Bronchial epithelial cell (primary cell): Measurements from ENCODE around the gene MMAB. TPM values are rescaled to one million over a fixed set of nuclear protein-coding genes. Genes with fewer than 3 reads are reported as not detected.

Source experiments
- DNase-seq: peaks from one replicate; pipeline ENCODE4 v3.0.0-alpha.2; 2010; ENCODE audit warnings: low read depth
- FAIRE-seq: peaks from 2 replicates; lab custom pipeline; 2011; peaks lifted over from hg19 to GRCh38; lab: Jason Lieb, UNC
- H3K27me3 ChIP-seq: 2 replicates; pipeline ENCODE4 v1.5.1; 2011; ENCODE audit warnings: low read length; ENCODE audit not compliant: control insufficient read depth, insufficient read depth
- H3K36me3 ChIP-seq: 2 replicates; pipeline ENCODE4 v1.5.1; 2011; ENCODE audit warnings: low read length; ENCODE audit not compliant: control insufficient read depth, insufficient read depth
- H3K4me3 ChIP-seq: 2 replicates; pipeline ENCODE4 v1.5.1; 2011; ENCODE audit warnings: mild to moderate bottlenecking, low read depth, low read length, control low read depth
- total RNA-seq: library from RNA; depleted of rRNA; stranded (reverse); fragments of >200 nt; gene quantifications from 2 replicates; pipeline ENCODE4 v1.2.1, GENCODE V29; 2014
- TF ChIP-seq, protein P1 (sequence below): IDR thresholded peaks from 2 replicates; pipeline ENCODE4 v1.5.1; 2011; ENCODE audit warnings: mild to moderate bottlenecking, moderate library complexity, low read length, control low read depth, inconsistent platforms; ENCODE audit not compliant: insufficient read depth, severe bottlenecking

Gene MMAB
- total RNA-seq, 1 donor from 2014 or later: 36.9 TPM

DNA sequence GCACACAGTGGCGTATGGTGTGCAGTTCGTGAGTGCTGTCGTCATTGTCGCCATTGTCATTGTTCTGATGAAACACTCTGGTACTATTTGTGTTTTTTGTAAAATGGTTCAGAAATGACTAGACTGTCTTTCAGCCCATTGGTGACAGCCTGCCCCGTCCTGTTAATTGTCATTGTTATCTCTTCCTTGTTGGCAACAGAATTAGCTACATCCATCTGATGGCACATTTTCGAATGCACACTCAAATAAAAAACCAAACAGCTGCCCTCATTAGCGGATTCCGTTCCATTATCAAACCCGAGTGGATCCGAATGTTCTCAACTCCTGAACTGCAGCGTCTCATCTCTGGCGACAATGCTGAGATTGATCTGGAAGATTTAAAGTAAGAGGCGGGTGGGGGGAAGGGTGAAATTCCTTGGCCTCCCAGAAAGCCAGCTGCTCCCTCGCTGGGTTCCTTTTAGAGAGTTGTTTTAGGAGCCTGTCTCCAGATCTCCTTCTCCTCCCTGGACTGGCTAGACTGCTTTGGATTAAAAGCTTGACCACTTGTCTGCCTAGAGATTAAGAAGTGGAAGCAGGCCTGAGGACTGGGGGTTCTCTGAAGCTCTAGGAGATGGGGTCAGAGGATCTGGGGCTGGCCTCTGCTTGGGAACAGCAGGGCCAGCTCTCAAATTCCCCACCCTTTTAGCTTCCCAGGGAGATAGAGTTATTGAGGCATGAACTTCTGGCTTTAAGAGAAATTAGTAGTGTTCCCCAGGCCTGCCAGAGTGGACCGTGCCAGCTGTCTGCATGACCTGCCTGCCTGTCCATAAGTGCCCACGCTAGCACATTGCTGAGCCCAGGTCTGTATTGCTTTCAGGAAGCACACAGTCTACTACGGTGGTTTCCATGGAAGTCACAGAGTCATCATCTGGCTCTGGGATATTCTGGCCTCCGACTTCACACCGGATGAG lies 43.3 kb downstream of the MMAB start:
- no peak for FAIRE-seq
- no peaks in the 10 kb centered on the region for H3K27me3 ChIP-seq
- TF ChIP-seq, protein P1, sequence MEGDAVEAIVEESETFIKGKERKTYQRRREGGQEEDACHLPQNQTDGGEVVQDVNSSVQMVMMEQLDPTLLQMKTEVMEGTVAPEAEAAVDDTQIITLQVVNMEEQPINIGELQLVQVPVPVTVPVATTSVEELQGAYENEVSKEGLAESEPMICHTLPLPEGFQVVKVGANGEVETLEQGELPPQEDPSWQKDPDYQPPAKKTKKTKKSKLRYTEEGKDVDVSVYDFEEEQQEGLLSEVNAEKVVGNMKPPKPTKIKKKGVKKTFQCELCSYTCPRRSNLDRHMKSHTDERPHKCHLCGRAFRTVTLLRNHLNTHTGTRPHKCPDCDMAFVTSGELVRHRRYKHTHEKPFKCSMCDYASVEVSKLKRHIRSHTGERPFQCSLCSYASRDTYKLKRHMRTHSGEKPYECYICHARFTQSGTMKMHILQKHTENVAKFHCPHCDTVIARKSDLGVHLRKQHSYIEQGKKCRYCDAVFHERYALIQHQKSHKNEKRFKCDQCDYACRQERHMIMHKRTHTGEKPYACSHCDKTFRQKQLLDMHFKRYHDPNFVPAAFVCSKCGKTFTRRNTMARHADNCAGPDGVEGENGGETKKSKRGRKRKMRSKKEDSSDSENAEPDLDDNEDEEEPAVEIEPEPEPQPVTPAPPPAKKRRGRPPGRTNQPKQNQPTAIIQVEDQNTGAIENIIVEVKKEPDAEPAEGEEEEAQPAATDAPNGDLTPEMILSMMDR: no peak
- H3K4me3 ChIP-seq: no peak overlapping the region
- DNase-seq: no peak
- H3K36me3 ChIP-seq: peaks cover 16% of the 10 kb centered on the region

DNA sequence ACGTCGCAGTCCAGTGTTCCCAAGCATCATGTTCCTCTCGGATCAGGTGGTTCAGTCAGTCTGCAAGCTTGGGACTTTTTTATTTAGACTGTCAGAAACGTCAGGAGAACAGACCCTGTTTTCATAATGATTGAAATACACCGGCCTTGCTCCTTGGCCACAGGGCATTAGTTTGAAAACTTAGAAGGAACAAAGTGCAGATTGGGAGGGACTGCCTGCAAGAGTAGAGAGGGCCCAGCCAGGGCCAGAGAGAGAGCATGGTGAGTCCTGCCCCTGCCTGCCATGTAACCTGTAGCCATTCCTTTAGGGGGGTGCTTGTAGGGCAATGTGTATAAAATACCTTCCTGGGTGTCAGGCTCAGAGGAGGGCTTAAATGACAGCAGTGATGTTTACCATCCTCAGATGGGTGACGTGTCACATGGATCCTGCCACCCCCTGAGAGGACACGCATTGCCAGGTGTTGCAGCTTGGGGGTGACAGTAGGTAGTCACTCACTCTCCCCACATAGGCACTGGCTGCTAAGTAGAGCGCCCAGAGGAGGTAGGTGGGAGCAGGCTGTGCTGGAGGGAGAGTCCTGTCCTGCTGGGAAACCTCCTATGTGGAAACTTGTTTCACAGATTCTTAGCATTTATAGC lies 45.7 kb downstream of the MMAB start:
- FAIRE-seq: peak; percentile 60
- Histone ChIP-seq H3K36me3 (peaks cover 26% of the 10 kb centered on the region), H3K27me3 (no peaks in the 10 kb centered on the region), H3K4me3 (no peak overlapping the region)
- TF ChIP-seq, protein P1: no peak
- no peak for DNase-seq

DNA sequence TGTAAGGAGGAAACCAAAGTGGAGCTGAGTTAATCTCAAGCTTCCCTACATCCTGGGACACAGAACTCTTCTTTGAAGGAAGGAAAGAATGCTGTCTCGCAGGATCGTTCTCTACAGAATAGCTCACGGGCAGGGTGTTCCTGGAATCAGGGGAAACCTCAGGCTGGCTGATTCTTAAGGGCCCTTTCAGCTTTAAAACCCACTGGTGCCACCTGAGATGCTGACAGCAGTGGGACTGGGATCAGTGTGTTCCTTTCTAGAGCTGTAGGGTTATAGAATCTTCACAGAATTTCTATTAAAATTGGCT lies 48.1 kb downstream of the MMAB start:
- DNase-seq (no peak), FAIRE-seq (peak; percentile 13)
- no peak overlapping the region for H3K4me3 ChIP-seq
- H3K27me3 ChIP-seq: no peaks in the 10 kb centered on the region
- H3K36me3 ChIP-seq: peaks cover 31% of the 10 kb centered on the region
- TF ChIP-seq, protein P1: no peak

DNA sequence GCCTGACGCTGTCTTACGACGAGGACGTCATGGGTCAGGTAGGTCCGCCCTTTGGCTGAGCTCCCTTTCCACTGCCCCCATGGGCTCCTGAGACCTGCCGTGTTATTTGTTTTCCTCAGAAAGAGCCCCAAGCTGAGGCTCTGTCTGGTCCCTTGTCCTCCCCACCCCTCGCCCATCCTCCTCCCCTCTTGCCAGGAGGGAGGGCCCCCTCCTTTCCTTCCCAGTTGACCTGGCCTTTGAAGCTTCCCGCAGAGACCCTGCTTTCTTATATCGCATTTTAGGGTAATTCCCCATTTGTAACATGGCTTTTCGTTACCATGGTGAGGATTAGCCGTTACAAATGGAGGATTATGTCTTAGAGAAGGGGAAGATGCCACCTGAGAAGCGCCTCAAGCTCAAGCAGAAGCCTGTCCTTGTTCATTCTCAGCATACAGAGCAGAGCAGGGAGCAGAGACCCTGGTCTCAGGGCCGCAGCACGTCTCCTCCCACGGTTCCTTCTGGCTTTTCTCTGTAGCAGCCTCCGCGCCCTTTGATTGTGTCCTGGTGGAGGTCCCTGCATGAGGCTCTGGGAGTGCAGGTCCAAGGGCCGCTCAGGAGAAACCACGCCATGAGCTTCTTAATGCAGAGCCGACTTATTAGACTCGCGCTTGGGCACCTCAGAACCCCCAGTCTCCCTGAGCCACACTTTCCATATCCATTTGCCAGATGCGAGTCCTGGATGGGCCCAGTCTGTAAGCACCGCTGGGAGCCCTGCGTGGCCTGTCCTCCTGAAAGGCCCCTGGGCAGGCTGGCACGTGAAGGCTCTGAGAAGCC lies 48.6 kb downstream of the MMAB start:
- Histone ChIP-seq H3K4me3 (no peak overlapping the region), H3K36me3 (peaks cover 33% of the 10 kb centered on the region), H3K27me3 (no peaks in the 10 kb centered on the region)
- FAIRE-seq (no peak), DNase-seq (no peak)
- TF ChIP-seq, protein P1: no peak

DNA sequence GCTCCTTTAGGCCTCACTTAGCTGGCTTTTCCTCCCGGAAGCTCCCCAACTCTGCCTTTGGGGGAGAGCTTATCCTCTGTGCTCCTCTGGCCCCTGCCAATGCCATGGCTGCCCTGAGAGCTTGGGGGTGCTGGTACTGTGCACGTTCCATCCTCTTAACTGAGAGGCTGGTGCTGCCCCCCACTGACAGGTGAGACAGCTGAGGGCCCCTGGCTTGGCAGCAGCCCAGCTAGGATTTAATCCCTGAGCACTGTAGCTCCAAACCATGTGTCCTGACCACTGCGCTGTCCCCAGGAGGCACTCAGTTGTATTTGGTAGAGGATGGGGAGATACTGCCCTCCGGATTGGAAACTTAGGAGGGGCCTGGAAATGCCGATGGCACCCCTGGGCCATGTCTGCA lies 49.8 kb downstream of the MMAB start:
- peaks cover 33% of the 10 kb centered on the region for H3K36me3 ChIP-seq

More for the DNA sequence above, 49.8 kb downstream of the MMAB start:
- H3K4me3 ChIP-seq: no peak overlapping the region
- no peak for DNase-seq
- H3K27me3 ChIP-seq: no peaks in the 10 kb centered on the region
- TF ChIP-seq, protein P1: no peak
- FAIRE-seq: no peak
